Tibial artery (tissue), 4 donors: ENCODE measurements around the gene APOH.
A peak's percentile ranks its signal among the peaks of the same experiment; 100 is the strongest.

Experiments used
- DNase-seq, 2 donors: peaks; one replicate each; pipeline ENCODE4 v3.0.0-alpha.2; 2019
- H3K27ac ChIP-seq, 2 donors: fragments of 200-600 bp; sonication (generic) in 1 of 2; 1 replicate in 1 of 2; 2 replicates in 1 of 2; pipeline ENCODE4 v1.5.1; 2018 to 2019; ENCODE audit warnings: mild to moderate bottlenecking in 1 of 2
- H3K27me3 ChIP-seq, 2 donors: fragments of 200-600 bp; sonication (generic) in 1 of 2; one replicate each; pipeline versions ENCODE4 v1.5.1 to v1.6.0; 2016 to 2019
- H3K36me3 ChIP-seq, 3 donors: fragments of 200-600 bp; sonication (generic) in 2 of 3; one replicate each; pipeline ENCODE4 v1.5.1; 2016 to 2019; ENCODE audit warnings: mild to moderate bottlenecking in 2 of 3
- H3K4me1 ChIP-seq, 4 donors: fragments of 200-600 bp; sonication (generic) in 2 of 4; 1 replicate in 3 of 4; 2 replicates in 1 of 4; pipeline ENCODE4 v1.5.1; 2016 to 2019
- H3K4me3 ChIP-seq, 2 donors: fragments of 200-600 bp; sonication (generic) in 1 of 2; 1 replicate in 1 of 2; 2 replicates in 1 of 2; pipeline ENCODE4 v1.5.1; 2018 to 2019; ENCODE audit warnings: mild to moderate bottlenecking in 2 of 2
- H3K9me3 ChIP-seq, 3 donors: fragments of 200-600 bp; sonication (generic) in 1 of 3; one replicate each; pipeline ENCODE4 v1.5.1; 2016 to 2019
- CTCF ChIP-seq, 2 experiments: fragments of 200-600 bp in 1 of 2; fragments of 450-650 bp in 1 of 2; IDR thresholded peaks; one replicate each; pipeline ENCODE4 v1.5.1; 2017 to 2019; ENCODE audit warnings: antibody characterized with exemption in 2 of 2, mild to moderate bottlenecking in 1 of 2, moderate library complexity in 1 of 2
- intact Hi-C: fragments of 100-400 bp; cut with DNase I; formaldehyde crosslinking; loops from one replicate; pipeline ENCODE4 v1.15.0; 2023; ENCODE audit warnings: low total_unique reads

APOH gene, protein sequence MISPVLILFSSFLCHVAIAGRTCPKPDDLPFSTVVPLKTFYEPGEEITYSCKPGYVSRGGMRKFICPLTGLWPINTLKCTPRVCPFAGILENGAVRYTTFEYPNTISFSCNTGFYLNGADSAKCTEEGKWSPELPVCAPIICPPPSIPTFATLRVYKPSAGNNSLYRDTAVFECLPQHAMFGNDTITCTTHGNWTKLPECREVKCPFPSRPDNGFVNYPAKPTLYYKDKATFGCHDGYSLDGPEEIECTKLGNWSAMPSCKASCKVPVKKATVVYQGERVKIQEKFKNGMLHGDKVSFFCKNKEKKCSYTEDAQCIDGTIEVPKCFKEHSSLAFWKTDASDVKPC

GRCh38 chr17:66228887-66229782 lies at the start of gene APOH:
Gene APOH, minus strand, starts transcription at chr17:66229415. Its CDS starts 36 bp downstream, at chr17:66229379.
- Histone ChIP-seq H3K27ac (no peak within 1 kb of the TSS), H3K27me3 (no peaks in the 10 kb centered on the region), H3K4me3 (no peak within 1 kb of the TSS), H3K36me3 (no peaks in the 10 kb centered on the region), H3K4me1 (no peaks in the 10 kb centered on the region), H3K9me3 (no peaks in the 10 kb centered on the region)
- intact Hi-C loops: no loop called here
- DNase-seq: no peak
- no peak for TF ChIP-seq CTCF (IDR thresholded peaks at IDR 0.05)

DNA sequence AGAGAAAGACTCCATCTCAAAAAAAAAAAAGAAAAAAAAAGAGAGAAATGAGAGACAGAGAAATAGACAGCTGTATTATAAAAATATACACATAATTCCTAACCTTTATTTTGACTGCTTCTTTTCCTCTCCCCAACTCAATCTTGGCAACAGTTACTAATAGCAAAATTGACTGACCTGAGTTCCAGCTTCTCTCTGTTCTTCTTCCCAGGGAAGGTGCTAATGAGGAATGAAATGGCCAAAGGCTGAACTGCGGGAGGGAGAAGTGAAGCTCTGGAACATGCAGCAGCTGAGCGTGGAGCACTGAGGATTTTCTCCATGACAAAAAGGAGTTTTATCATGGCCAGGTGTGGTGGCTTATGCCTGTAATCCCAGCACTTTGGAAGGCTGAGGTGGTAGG lies 48.0 kb upstream of the APOH start:
- H3K27ac ChIP-seq: no peak overlapping the region
- no peak for DNase-seq
- H3K4me3 ChIP-seq: no peak overlapping the region
- no peaks in the 10 kb centered on the region for H3K27me3 ChIP-seq
- intact Hi-C loops: no loop called here
- no peaks in the 10 kb centered on the region for H3K36me3 ChIP-seq
- H3K4me1 ChIP-seq: peaks cover 0 to 25% (median 14%) of the 10 kb centered on the region in 4 donors
- TF ChIP-seq CTCF (IDR thresholded peaks at IDR 0.05): no peak
- H3K9me3 ChIP-seq: no peaks in the 10 kb centered on the region

GRCh38 chr17:66276328-66276937 lies 47.2 kb upstream of the APOH start:
- intact Hi-C loops: loop anchor here (1.0 kb wide), 1 partner anchor 36 kb away; no protein-coding TSS in a partner anchor
- no peaks in the 10 kb centered on the region for H3K27me3 ChIP-seq
- no peak overlapping the region for H3K27ac ChIP-seq
- no peak for TF ChIP-seq CTCF (IDR thresholded peaks at IDR 0.05)
- H3K36me3 ChIP-seq: no peaks in the 10 kb centered on the region
- peaks cover 0 to 25% (median 14%) of the 10 kb centered on the region in 4 donors for H3K4me1 ChIP-seq
- peaks cover 0 to under 1% (median 0%) of the 10 kb centered on the region in 3 donors for H3K9me3 ChIP-seq
- no peak overlapping the region for H3K4me3 ChIP-seq
- no peak for DNase-seq

- no peak for TF ChIP-seq CTCF (IDR thresholded peaks at IDR 0.05)
- no peak overlapping the region for H3K27ac ChIP-seq
- no peaks in the 10 kb centered on the region for H3K36me3 ChIP-seq
- H3K27me3 ChIP-seq: no peaks in the 10 kb centered on the region
- H3K4me3 ChIP-seq: no peak overlapping the region
- peaks cover 0 to 3% (median 0%) of the 10 kb centered on the region in 3 donors for H3K9me3 ChIP-seq
- peaks cover 0 to 25% (median 14%) of the 10 kb centered on the region in 4 donors for H3K4me1 ChIP-seq
- intact Hi-C loops: loop anchor here (1.0 kb wide), 1 partner anchor 37 kb away; no protein-coding TSS in a partner anchor
- DNase-seq: peak in 1 of 2 donors; percentile 48
Observed at GRCh38 chr17:66275651-66276050, 46.4 kb upstream of the APOH start.

- no peak for TF ChIP-seq CTCF (IDR thresholded peaks at IDR 0.05)
- no peak overlapping the region for H3K4me3 ChIP-seq
- H3K36me3 ChIP-seq: no peaks in the 10 kb centered on the region
- intact Hi-C loops: no loop called here
- no peak overlapping the region for H3K27ac ChIP-seq
- H3K27me3 ChIP-seq: no peaks in the 10 kb centered on the region
- no peak for DNase-seq
- peaks cover 0 to 27% (median 14%) of the 10 kb centered on the region in 4 donors for H3K4me1 ChIP-seq
- H3K9me3 ChIP-seq: peaks cover 0 to 3% (median 0%) of the 10 kb centered on the region in 3 donors
Observed at GRCh38 chr17:66273586-66273848, 44.3 kb upstream of the APOH start.
